ENCODE results near the gene RAB6B. TPM values are rescaled to one million over a fixed set of nuclear protein-coding genes. Genes with fewer than 3 reads are reported as not detected.

The RAB6B gene
- total RNA-seq, 1 experiment from 2014 or later = 1.2 TPM

- DNase-seq = no peak
- Histone ChIP-seq H3K27me3 (ENCODE audit: control insufficient read depth, insufficient read depth, low read length) (no peaks in the 10 kb centered on the region), H3K36me3 (replicated peaks; ENCODE audit: control insufficient read depth, insufficient read depth, low read length) (no peaks in the 10 kb centered on the region), H3K4me3 (ENCODE audit: insufficient read depth, low read depth, low read length) (no peak overlapping the region)
These were observed 41.2 kb downstream of the RAB6B start for GRCh38 chr3:133854264-133855001.

GRCh38 chr3:133853925-133854227 lies 41.8 kb downstream of the RAB6B start:
- Histone ChIP-seq H3K27me3 (ENCODE audit: control insufficient read depth, insufficient read depth, low read length) (no peaks in the 10 kb centered on the region), H3K36me3 (replicated peaks; ENCODE audit: control insufficient read depth, insufficient read depth, low read length) (no peaks in the 10 kb centered on the region), H3K4me3 (ENCODE audit: insufficient read depth, low read depth, low read length) (no peak overlapping the region)
- DNase-seq = no peak

GRCh38 chr3:133853063-133853924 lies 42.4 kb downstream of the RAB6B start:
- no peak overlapping the region for H3K4me3 ChIP-seq (ENCODE audit: insufficient read depth, low read depth, low read length)
- DNase-seq = no peak
- no peaks in the 10 kb centered on the region for H3K27me3 ChIP-seq (ENCODE audit: control insufficient read depth, insufficient read depth, low read length)
- no peaks in the 10 kb centered on the region for H3K36me3 ChIP-seq (replicated peaks; ENCODE audit: control insufficient read depth, insufficient read depth, low read length)

GRCh38 chr3:133851931-133852330 lies 43.8 kb downstream of the RAB6B start:
- Histone ChIP-seq H3K27me3 (ENCODE audit: control insufficient read depth, insufficient read depth, low read length) (no peaks in the 10 kb centered on the region), H3K36me3 (replicated peaks; ENCODE audit: control insufficient read depth, insufficient read depth, low read length) (no peaks in the 10 kb centered on the region), H3K4me3 (ENCODE audit: insufficient read depth, low read depth, low read length) (no peak overlapping the region)
- no peak for DNase-seq

- no peak for DNase-seq
- H3K4me3 ChIP-seq (ENCODE audit: insufficient read depth, low read depth, low read length) = no peak overlapping the region
- H3K36me3 ChIP-seq (replicated peaks; ENCODE audit: control insufficient read depth, insufficient read depth, low read length) = no peaks in the 10 kb centered on the region
- H3K27me3 ChIP-seq (ENCODE audit: control insufficient read depth, insufficient read depth, low read length) = no peaks in the 10 kb centered on the region
These were observed 44.3 kb downstream of the RAB6B start for GRCh38 chr3:133851266-133851906.

GRCh38 chr3:133850034-133850433 lies 45.6 kb downstream of the RAB6B start:
- no peak for DNase-seq

GRCh38 chr3:133849346-133849745 lies 46.3 kb downstream of the RAB6B start:
- Histone ChIP-seq H3K27me3 (ENCODE audit: control insufficient read depth, insufficient read depth, low read length) (no peaks in the 10 kb centered on the region), H3K36me3 (replicated peaks; ENCODE audit: control insufficient read depth, insufficient read depth, low read length) (no peaks in the 10 kb centered on the region), H3K4me3 (ENCODE audit: insufficient read depth, low read depth, low read length) (no peak overlapping the region)
- no peak for DNase-seq

More at GRCh38 chr3:133850034-133850433, 45.6 kb downstream of the RAB6B start:
- H3K4me3 ChIP-seq (ENCODE audit: insufficient read depth, low read depth, low read length) = no peak overlapping the region
- H3K27me3 ChIP-seq (ENCODE audit: control insufficient read depth, insufficient read depth, low read length) = no peaks in the 10 kb centered on the region
- no peaks in the 10 kb centered on the region for H3K36me3 ChIP-seq (replicated peaks; ENCODE audit: control insufficient read depth, insufficient read depth, low read length)

GRCh38 chr3:133845127-133845526 lies 50.6 kb downstream of the RAB6B start:
- no peak for DNase-seq
- Histone ChIP-seq H3K4me3 (ENCODE audit: insufficient read depth, low read depth, low read length) (no peak overlapping the region), H3K27me3 (ENCODE audit: control insufficient read depth, insufficient read depth, low read length) (no peaks in the 10 kb centered on the region), H3K36me3 (replicated peaks; ENCODE audit: control insufficient read depth, insufficient read depth, low read length) (no peaks in the 10 kb centered on the region)

- Histone ChIP-seq H3K27me3 (ENCODE audit: control insufficient read depth, insufficient read depth, low read length) (no peaks in the 10 kb centered on the region), H3K36me3 (replicated peaks; ENCODE audit: control insufficient read depth, insufficient read depth, low read length) (no peaks in the 10 kb centered on the region; the same call in 1 of the 2 replicates), H3K4me3 (ENCODE audit: insufficient read depth, low read depth, low read length) (no peak overlapping the region)
- DNase-seq = no peak
These were observed 52.0 kb downstream of the RAB6B start for GRCh38 chr3:133843634-133844033.

GRCh38 chr3:133842158-133842557 lies 53.5 kb downstream of the RAB6B start:
- Histone ChIP-seq H3K27me3 (ENCODE audit: control insufficient read depth, insufficient read depth, low read length) (no peaks in the 10 kb centered on the region), H3K4me3 (ENCODE audit: insufficient read depth, low read depth, low read length) (no peak overlapping the region), H3K36me3 (replicated peaks; ENCODE audit: control insufficient read depth, insufficient read depth, low read length) (no peaks in the 10 kb centered on the region; the same call in 1 of the 2 replicates)
- DNase-seq = no peak

- Histone ChIP-seq H3K4me3 (ENCODE audit: insufficient read depth, low read depth, low read length) (no peak overlapping the region), H3K36me3 (replicated peaks; ENCODE audit: control insufficient read depth, insufficient read depth, low read length) (no peaks in the 10 kb centered on the region; the same call in 1 of the 2 replicates), H3K27me3 (ENCODE audit: control insufficient read depth, insufficient read depth, low read length) (no peaks in the 10 kb centered on the region)
- DNase-seq = no peak
These were observed 54.5 kb downstream of the RAB6B start for GRCh38 chr3:133841196-133841595.

- DNase-seq = no peak
- H3K36me3 ChIP-seq (replicated peaks; ENCODE audit: control insufficient read depth, insufficient read depth, low read length) = no peaks in the 10 kb centered on the region; the same call in 1 of the 2 replicates
- no peaks in the 10 kb centered on the region for H3K27me3 ChIP-seq (ENCODE audit: control insufficient read depth, insufficient read depth, low read length)
- no peak overlapping the region for H3K4me3 ChIP-seq (ENCODE audit: insufficient read depth, low read depth, low read length)
These were observed 54.9 kb downstream of the RAB6B start for GRCh38 chr3:133840767-133841166.

GRCh38 chr3:133840055-133840737 lies 55.5 kb downstream of the RAB6B start:
- no peak overlapping the region for H3K4me3 ChIP-seq (ENCODE audit: insufficient read depth, low read depth, low read length)

More at GRCh38 chr3:133840055-133840737, 55.5 kb downstream of the RAB6B start:
- H3K36me3 ChIP-seq (replicated peaks; ENCODE audit: control insufficient read depth, insufficient read depth, low read length) = no peaks in the 10 kb centered on the region; the same call in 1 of the 2 replicates
- H3K27me3 ChIP-seq (ENCODE audit: control insufficient read depth, insufficient read depth, low read length) = no peaks in the 10 kb centered on the region
- peak; percentile 31 for DNase-seq
